GM23248 (cell line): ENCODE data around the gene LRR1. TPM values are rescaled to one million over a fixed set of nuclear protein-coding genes. Genes with fewer than 3 reads are reported as not detected.

Experiments used
- DNase-seq: peaks from one replicate; pipeline ENCODE4 v3.0.0-alpha.2; 2015
- H2AFZ ChIP-seq: fragments of 200-600 bp; sonication (generic); 2 replicates; pipeline ENCODE4 v1.6.1; 2016; ENCODE audit warnings: antibody characterized with exemption
- H3F3A ChIP-seq: fragments of 200-600 bp; sonication (generic); 2 replicates; pipeline ENCODE4 v1.6.1; 2016; ENCODE audit warnings: mild to moderate bottlenecking, antibody characterized with exemption, mixed run types; ENCODE audit not compliant: insufficient read depth
- H3K27ac ChIP-seq: fragments of 200-600 bp; sonication (generic); 2 replicates; pipeline ENCODE4 v1.5.1; 2016; ENCODE audit warnings: mild to moderate bottlenecking
- H3K27me3 ChIP-seq: fragments of 200-600 bp; sonication (generic); replicated peaks from 2 replicates; pipeline ENCODE4 v1.6.1; 2016; ENCODE audit warnings: mild to moderate bottlenecking; ENCODE audit not compliant: insufficient read depth
- H3K36me3 ChIP-seq: fragments of 200-600 bp; sonication (generic); 2 replicates; pipeline ENCODE4 v1.6.1; 2016; ENCODE audit warnings: low read depth, mild to moderate bottlenecking
- H3K4me1 ChIP-seq: fragments of 200-600 bp; sonication (generic); 2 replicates; pipeline ENCODE4 v1.6.1; 2016; ENCODE audit warnings: mild to moderate bottlenecking; ENCODE audit not compliant: insufficient read depth
- H3K4me2 ChIP-seq: fragments of 200-600 bp; sonication (generic); one replicate; pipeline ENCODE4 v1.6.1; 2016; ENCODE audit warnings: mild to moderate bottlenecking; ENCODE audit not compliant: unreplicated experiment
- H3K4me3 ChIP-seq: fragments of 200-600 bp; sonication (generic); 2 replicates; pipeline ENCODE4 v1.5.1; 2016; ENCODE audit warnings: mild to moderate bottlenecking
- H3K79me2 ChIP-seq: fragments of 200-600 bp; sonication (generic); 2 replicates; pipeline ENCODE4 v1.6.1; 2016; ENCODE audit warnings: mild to moderate bottlenecking; ENCODE audit not compliant: insufficient read depth
- H3K9ac ChIP-seq: fragments of 200-600 bp; sonication (generic); 2 replicates; pipeline ENCODE4 v1.6.1; 2016; ENCODE audit warnings: mild to moderate bottlenecking
- H3K9me2 ChIP-seq: fragments of 200-600 bp; sonication (generic); 2 replicates; pipeline ENCODE4 v1.6.1; 2016; ENCODE audit warnings: mixed run types, mild to moderate bottlenecking, moderate library complexity; ENCODE audit not compliant: insufficient read depth
- H3K9me3 ChIP-seq: fragments of 200-600 bp; sonication (generic); one replicate; pipeline ENCODE4 v1.6.1; 2017; ENCODE audit warnings: low read depth
- H4K20me1 ChIP-seq: fragments of 200-600 bp; sonication (generic); 2 replicates; pipeline ENCODE4 v1.6.0; 2016; ENCODE audit not compliant: insufficient read depth
- EZH2 ChIP-seq: fragments of 200-600 bp; sonication (generic); IDR thresholded peaks from 2 replicates; pipeline ENCODE4 v1.6.1; 2018; ENCODE audit warnings: antibody characterized with exemption, mild to moderate bottlenecking; ENCODE audit not compliant: insufficient read depth, poor library complexity, severe bottlenecking
- EZH2phosphoT487 ChIP-seq: fragments of 200-600 bp; sonication (generic); IDR thresholded peaks from 2 replicates; pipeline ENCODE4 v1.6.1; 2018; ENCODE audit warnings: antibody characterized with exemption, moderate library complexity, mild to moderate bottlenecking, low read depth; ENCODE audit not compliant: insufficient read depth
- WGBS, 2 experiments: methylation state at CpG; one replicate each; pipeline ENCODE4 v1.1.6; 2015 to 2017; ENCODE audit warnings: low lambda C conversion rate in 2 of 2, low coverage in 1 of 2; ENCODE audit errors: missing lambda C conversion rate in 2 of 2; 5-methylcytosine and 5-hydroxymethylcytosine counted together
- in situ Hi-C: fragments of 300-500 bp; cut with MboI; formaldehyde crosslinking; loops from 2 replicates; pipeline ENCODE4 v1.15.0; 2020
- polyA plus RNA-seq: library from polyadenylated mRNA; unstranded; fragments of >200 nt; fragmentation: Nextera tagmentation; extraction: Ambion mirVana; gene quantifications from 2 replicates; pipeline ENCODE4 v1.2.1, GENCODE V29; 2016
- total RNA-seq: library from RNA; depleted of rRNA; stranded (reverse); fragments of >200 nt; shearing (Covaris generic); gene quantifications from 2 replicates; pipeline ENCODE4 v1.2.3, GENCODE V29; 2014

The LRR1 gene
- total and polyA plus RNA-seq, 2 experiments from 2014 or later: 9.6 to 17.5 TPM

GRCh38 chr14:49578141-49578540 is 20.6 kb upstream of the LRR1 start:
- TF ChIP-seq EZH2phosphoT487 (no peak), EZH2 (no peak)
- H3K9ac ChIP-seq: no peak overlapping the region
- no peak overlapping the region for H2AFZ ChIP-seq
- WGBS, 2 experiments: 100% methylated on average over 1 of the region's 1 CpG
- H3K4me1 ChIP-seq: peaks cover 1% of the 10 kb centered on the region; the same call in 1 of the 2 replicates
- no peaks in the 10 kb centered on the region for H3K9me2 ChIP-seq
- H4K20me1 ChIP-seq: no peaks in the 10 kb centered on the region
- H3K9me3 ChIP-seq: no peaks in the 10 kb centered on the region
- in situ Hi-C loops: no loop called here
- H3K4me3 ChIP-seq: no peak overlapping the region
- peaks cover 16% of the 10 kb centered on the region for H3K36me3 ChIP-seq
- no peak overlapping the region for H3K4me2 ChIP-seq
- no peaks in the 10 kb centered on the region for H3K27me3 ChIP-seq
- H3F3A ChIP-seq: peaks cover 47% of the 10 kb centered on the region
- no peak overlapping the region for H3K27ac ChIP-seq
- peaks cover 47% of the 10 kb centered on the region for H3K79me2 ChIP-seq
- no peak for DNase-seq

DNA sequence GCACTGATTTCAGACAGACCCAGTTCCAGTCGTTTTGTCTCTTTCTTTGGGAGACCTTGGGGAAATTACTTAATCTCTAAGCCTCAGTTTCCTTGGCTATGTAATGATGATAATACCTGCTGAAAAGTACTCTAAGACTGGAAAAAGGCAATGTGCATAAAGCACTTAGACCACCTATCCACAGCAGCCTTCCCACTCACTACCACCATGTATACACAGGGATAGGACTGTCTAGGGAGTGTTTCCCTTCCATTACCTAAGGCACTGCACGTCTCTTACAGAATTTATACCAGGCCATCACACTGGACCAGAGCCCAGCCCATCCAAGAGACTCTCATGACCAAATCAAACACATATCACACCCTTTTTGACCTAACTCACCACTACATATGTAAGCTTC is 18.9 kb upstream of the LRR1 start:
- H3K4me1 ChIP-seq: peaks cover 17% of the 10 kb centered on the region
- no peak overlapping the region for H2AFZ ChIP-seq
- no peak overlapping the region for H3K4me3 ChIP-seq
- no peak overlapping the region for H3K4me2 ChIP-seq
- H3K79me2 ChIP-seq: peaks cover 64% of the 10 kb centered on the region
- TF ChIP-seq EZH2phosphoT487 (no peak), EZH2 (no peak)
- no peak overlapping the region for H3K9ac ChIP-seq
- H3K27ac ChIP-seq: no peak overlapping the region
- no peak for DNase-seq
- H3K9me3 ChIP-seq: no peaks in the 10 kb centered on the region
- H4K20me1 ChIP-seq: peaks cover 13% of the 10 kb centered on the region; the same call in 1 of the 2 replicates
- H3K27me3 ChIP-seq: no peaks in the 10 kb centered on the region
- in situ Hi-C loops: no loop called here
- WGBS, 2 experiments: 90 to 91% methylated on average over 2 of the region's 2 CpGs
- H3F3A ChIP-seq: peaks cover 64% of the 10 kb centered on the region
- peaks cover 33% of the 10 kb centered on the region for H3K36me3 ChIP-seq
- H3K9me2 ChIP-seq: no peaks in the 10 kb centered on the region

DNA sequence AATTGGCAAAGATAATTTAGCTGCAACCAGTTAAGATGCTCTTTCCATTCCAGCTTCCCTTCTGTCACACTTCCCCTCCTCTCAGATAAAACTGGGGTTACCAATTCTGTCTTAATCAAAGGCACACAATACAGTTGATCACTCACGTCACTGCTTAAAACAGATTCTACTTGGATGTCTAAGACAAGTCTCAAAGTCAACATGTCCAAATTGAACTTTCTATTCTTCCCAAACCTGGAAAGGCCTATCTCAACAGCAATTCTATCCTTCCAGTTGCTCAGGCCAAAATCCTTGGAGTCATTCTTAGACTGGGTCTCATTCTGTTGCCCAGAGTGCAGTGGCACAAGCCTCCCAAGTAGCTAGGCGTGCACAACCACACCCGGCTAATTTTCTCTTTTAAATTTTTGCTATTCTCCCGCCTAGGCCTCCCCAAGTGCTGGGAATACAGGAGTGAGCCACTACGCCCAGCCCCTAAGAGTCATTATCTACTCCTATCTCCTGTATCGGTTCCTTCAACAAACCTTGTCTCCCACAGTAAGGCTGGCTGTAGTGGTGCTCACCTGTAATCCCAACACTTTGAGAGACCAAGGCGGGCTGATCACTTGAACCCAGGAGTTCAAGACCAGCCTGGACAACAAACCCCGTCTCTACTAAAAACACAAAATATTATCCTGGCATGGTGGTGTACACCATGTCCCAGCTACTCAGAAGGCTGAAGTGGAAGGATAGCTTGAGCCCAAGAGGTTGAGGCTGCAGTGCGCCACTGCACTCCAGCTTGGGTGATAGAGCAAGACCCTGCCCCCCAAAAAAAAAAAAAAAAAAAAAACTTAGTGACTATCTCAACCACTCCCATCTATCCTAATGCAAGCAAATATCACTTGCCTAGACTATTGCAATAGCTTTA is 17.3 kb upstream of the LRR1 start:
- H3K79me2 ChIP-seq: peaks cover 77% of the 10 kb centered on the region
- H2AFZ ChIP-seq: no peak overlapping the region
- peaks cover 19% of the 10 kb centered on the region for H3K4me1 ChIP-seq
- H3K9ac ChIP-seq: no peak overlapping the region
- no peak for TF ChIP-seq EZH2phosphoT487
- TF ChIP-seq EZH2: no peak
- no peak overlapping the region for H3K4me3 ChIP-seq
- H4K20me1 ChIP-seq: peaks cover 14% of the 10 kb centered on the region; the same call in 1 of the 2 replicates
- no peaks in the 10 kb centered on the region for H3K9me2 ChIP-seq
- no peak overlapping the region for H3K4me2 ChIP-seq
- no peak for DNase-seq
- H3K36me3 ChIP-seq: peaks cover 35% of the 10 kb centered on the region
- H3K27ac ChIP-seq: no peak overlapping the region
- peaks cover 64% of the 10 kb centered on the region for H3F3A ChIP-seq
- no peaks in the 10 kb centered on the region for H3K9me3 ChIP-seq
- WGBS, 2 experiments: 78 to 82% methylated on average over 9 of the region's 9 CpGs
- no peaks in the 10 kb centered on the region for H3K27me3 ChIP-seq
- in situ Hi-C loops: no loop called here

- WGBS, 2 experiments: 77 to 78% methylated on average over 4 of the region's 4 CpGs
- in situ Hi-C loops: no loop called here
- no peak overlapping the region for H3K4me3 ChIP-seq
- 0 out of 2 replicates have a peak overlapping the region, but pooled peaks have one; percentile 2 for H3K27ac ChIP-seq
- H3K9me2 ChIP-seq: no peaks in the 10 kb centered on the region
- peaks cover 31% of the 10 kb centered on the region for H3K36me3 ChIP-seq
- no peak for DNase-seq
- H2AFZ ChIP-seq: no peak overlapping the region
- no peak overlapping the region for H3K9ac ChIP-seq
- peaks cover 14% of the 10 kb centered on the region; the same call in 1 of the 2 replicates for H4K20me1 ChIP-seq
- no peaks in the 10 kb centered on the region for H3K27me3 ChIP-seq
- TF ChIP-seq EZH2phosphoT487 (no peak), EZH2 (no peak)
- H3F3A ChIP-seq: peaks cover 70% of the 10 kb centered on the region
- no peaks in the 10 kb centered on the region for H3K9me3 ChIP-seq
- peaks cover 77% of the 10 kb centered on the region for H3K79me2 ChIP-seq
- peaks cover 23% of the 10 kb centered on the region for H3K4me1 ChIP-seq
- H3K4me2 ChIP-seq: peak overlapping the region; percentile 2
These were observed 16.4 kb upstream of the LRR1 start for GRCh38 chr14:49582113-49582977.
